AG04450 (cell line): ENCODE data around the gene IRAK1BP1. TPM values are rescaled to one million over a fixed set of nuclear protein-coding genes. Genes with fewer than 3 reads are reported as not detected.
A peak's percentile ranks its signal among the peaks of the same experiment; 100 is the strongest.

Experiments
- CTCF ChIA-PET: fragments of 300-600, 350-600 bp; formaldehyde crosslinking; extraction: SDS; loops from one replicate; lab custom pipeline; 2022; ENCODE audit warnings: antibody characterized with exemption, inconsistent platforms; lab: Charles Lee
- POLR2A ChIA-PET: fragments of 350-600 bp; formaldehyde crosslinking; extraction: SDS; loops from one replicate; lab custom pipeline; 2021; ENCODE audit warnings: antibody characterized with exemption, inconsistent platforms; lab: Yijun Ruan, JAX
- DNase-seq: peaks from one replicate; pipeline ENCODE4 v3.0.0-alpha.2; 2011; ENCODE audit warnings: low read depth, low spot score
- H3K27ac ChIP-seq: one replicate; pipeline ENCODE4 v1.5.1; 2012; ENCODE audit warnings: low read depth, low read length, control low read depth
- H3K27me3 ChIP-seq: one replicate; pipeline ENCODE4 v1.6.0; 2012; ENCODE audit warnings: low read length; ENCODE audit not compliant: control insufficient read depth, insufficient read depth
- H3K4me3 ChIP-seq: 2 replicates; pipeline ENCODE4 v1.5.1; 2011; ENCODE audit warnings: mild to moderate bottlenecking, low read depth, low read length, control low read depth
- H3K9me3 ChIP-seq: 2 replicates; pipeline ENCODE4 v1.5.1; 2012; ENCODE audit warnings: low read length; ENCODE audit not compliant: control insufficient read depth, insufficient read depth
- CTCF ChIP-seq: IDR thresholded peaks from 2 replicates; pipeline ENCODE4 v1.5.1; 2011; ENCODE audit warnings: low read depth, low read length, control low read depth, inconsistent platforms
- polyA minus RNA-seq: library from RNA; depleted of rRNA, polyadenylated mRNA; stranded (reverse); fragments of >200 nt; gene quantifications from 2 replicates; pipeline ENCODE4 v1.2.3, GENCODE V29; 2011; rRNA and poly(A)+ RNA removed
- polyA plus RNA-seq: library from polyadenylated mRNA; depleted of rRNA; stranded (reverse); fragments of >200 nt; gene quantifications from 2 replicates; pipeline ENCODE4 v1.2.3, GENCODE V29; 2011; rRNA removed

Gene IRAK1BP1
- polyA plus RNA-seq: 2.6 and 3.9 TPM in 2 replicates
- polyA minus RNA-seq: 3.7 and 4.1 TPM in 2 replicates

GRCh38 chr6:78867370-78868040 lies at the start of gene IRAK1BP1:
Gene IRAK1BP1 (plus strand): TSS chr6:78867551. CDS start chr6:78867577, 26 bp downstream.
- peak; percentile 35 for TF ChIP-seq CTCF
- DNase-seq: peak; percentile 52
- Histone ChIP-seq H3K4me3 (peak within 1 kb of the TSS; percentile 98), H3K9me3 (no peaks in the 10 kb centered on the region; the same call in 1 of the 2 replicates), H3K27me3 (no peaks in the 10 kb centered on the region), H3K27ac (peak within 1 kb of the TSS; percentile 58)
- CTCF ChIA-PET: interaction anchor here (1.1 kb wide), 1 partner anchor 13 kb away, joined by 3 read pairs; no protein-coding TSS in a partner anchor
- POLR2A ChIA-PET: no interaction called here

GRCh38 chr6:78824045-78824444 lies 43.3 kb upstream of the IRAK1BP1 start:
- TF ChIP-seq CTCF: no peak
- DNase-seq: no peak
- no peaks in the 10 kb centered on the region for H3K27me3 ChIP-seq
- POLR2A ChIA-PET: no interaction called here
- CTCF ChIA-PET: no interaction called here
- no peak overlapping the region for H3K27ac ChIP-seq
- H3K4me3 ChIP-seq: no peak overlapping the region
- H3K9me3 ChIP-seq: no peaks in the 10 kb centered on the region

GRCh38 chr6:78829407-78829806 lies 37.9 kb upstream of the IRAK1BP1 start:
- no peaks in the 10 kb centered on the region for H3K27me3 ChIP-seq
- TF ChIP-seq CTCF: no peak
- no peak overlapping the region for H3K4me3 ChIP-seq
- DNase-seq: no peak
- H3K27ac ChIP-seq: no peak overlapping the region
- ChIA-PET POLR2A (no interaction called here), CTCF (no interaction called here)
- H3K9me3 ChIP-seq: no peaks in the 10 kb centered on the region

GRCh38 chr6:78830805-78831204 lies 36.5 kb upstream of the IRAK1BP1 start:
- ChIA-PET POLR2A (no interaction called here), CTCF (no interaction called here)
- no peak overlapping the region for H3K27ac ChIP-seq
- no peak for DNase-seq
- H3K9me3 ChIP-seq: no peaks in the 10 kb centered on the region
- no peak for TF ChIP-seq CTCF
- no peaks in the 10 kb centered on the region for H3K27me3 ChIP-seq
- no peak overlapping the region for H3K4me3 ChIP-seq

GRCh38 chr6:78831492-78831891 lies 35.9 kb upstream of the IRAK1BP1 start:
- CTCF ChIA-PET: no interaction called here
- Histone ChIP-seq H3K9me3 (no peaks in the 10 kb centered on the region), H3K4me3 (no peak overlapping the region), H3K27ac (no peak overlapping the region), H3K27me3 (no peaks in the 10 kb centered on the region)
- DNase-seq: no peak
- TF ChIP-seq CTCF: no peak
- POLR2A ChIA-PET: no interaction called here
